Activated CD8-positive, alpha-beta memory T cell treated with anti-CD3 and anti-CD28 coated beads for 1 hour (primary cell): ENCODE data around the gene CDHR5.

ENCODE experiments used
- DNase-seq, 2 donors: peaks; one replicate each; pipeline ENCODE4 v3.0.0-alpha.2; 2020; ENCODE audit warnings: low read depth in 1 of 2; ENCODE audit errors: extremely low read depth in 1 of 2

CDHR5 gene

GRCh38 chr11:612201-612960, 12.4 kb downstream of the CDHR5 start:
- DNase-seq: no peak

- DNase-seq: no peak
Measured at GRCh38 chr11:611001-611996, 13.5 kb downstream of the CDHR5 start.

DNA sequence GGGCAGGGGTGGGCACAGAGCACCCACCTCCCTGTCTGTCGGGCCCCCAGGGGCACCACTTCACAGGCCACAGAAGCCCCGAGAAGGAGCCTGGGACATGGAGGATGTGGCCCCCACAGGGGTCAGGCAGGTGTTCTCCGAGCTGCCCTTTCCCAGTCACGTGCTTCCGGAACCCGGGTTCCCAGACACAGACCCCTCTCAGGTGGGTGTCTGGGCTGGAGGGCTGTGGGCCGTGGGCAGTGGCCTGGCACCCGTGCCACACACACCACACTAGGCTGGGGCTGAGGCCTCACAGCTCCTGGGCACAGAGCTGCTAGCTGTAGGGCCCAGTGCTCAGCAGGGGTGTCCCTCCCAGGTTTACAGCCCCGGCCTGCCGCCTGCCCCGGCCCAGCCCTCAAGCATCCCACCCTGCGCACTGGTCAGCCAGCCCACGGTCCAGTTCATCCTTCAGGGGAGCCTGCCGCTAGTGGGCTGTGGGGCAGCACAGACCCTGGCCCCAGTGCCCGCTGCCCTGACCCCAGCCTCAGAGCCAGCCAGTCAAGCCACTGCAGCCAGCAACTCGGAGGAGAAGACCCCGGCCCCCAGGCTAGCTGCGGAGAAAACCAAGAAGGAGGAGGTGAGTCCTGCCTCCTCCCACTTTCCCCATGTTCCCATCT, 14.5 kb downstream of the CDHR5 start:
- no peak for DNase-seq

GRCh38 chr11:609341-609811, 15.4 kb downstream of the CDHR5 start:
- DNase-seq: no peak

- DNase-seq: no peak
Measured at GRCh38 chr11:608791-609251, 15.9 kb downstream of the CDHR5 start.

GRCh38 chr11:607971-608659, 16.6 kb downstream of the CDHR5 start:
- no peak for DNase-seq

DNA sequence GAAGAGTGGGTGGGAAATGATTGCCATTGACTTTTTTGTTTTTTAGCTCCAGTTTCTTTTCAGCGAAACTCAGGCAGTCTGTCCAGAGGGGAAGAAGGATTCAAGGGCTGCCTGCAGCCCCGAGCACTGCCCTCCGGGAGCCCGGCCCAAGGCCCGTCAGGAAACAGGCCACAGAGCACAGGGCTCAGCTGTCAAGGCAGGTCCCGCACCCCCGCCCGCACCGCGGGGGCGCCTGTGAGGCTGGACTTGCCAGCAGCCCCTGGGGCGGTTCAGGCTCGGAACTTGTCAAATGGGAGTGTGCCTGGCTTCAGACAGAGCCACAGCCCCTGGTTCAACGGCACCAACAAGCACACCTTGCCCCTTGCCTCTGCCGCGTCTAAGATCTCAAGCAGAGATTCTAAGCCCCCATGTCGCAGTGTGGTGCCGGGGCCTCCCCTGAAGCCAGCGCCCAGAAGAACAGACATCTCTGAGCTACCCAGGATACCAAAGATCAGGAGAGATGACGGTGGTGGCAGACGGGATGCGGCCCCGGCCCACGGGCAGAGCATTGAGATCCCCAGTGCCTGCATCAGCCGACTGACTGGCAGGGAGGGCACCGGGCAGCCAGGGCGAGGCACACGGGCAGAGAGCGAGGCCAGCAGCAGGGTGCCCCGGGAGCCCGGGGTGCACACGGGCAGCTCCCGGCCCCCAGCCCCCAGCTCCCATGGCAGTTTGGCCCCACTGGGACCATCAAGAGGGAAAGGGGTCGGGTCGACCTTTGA, 17.6 kb downstream of the CDHR5 start:
- DNase-seq: no peak

DNA sequence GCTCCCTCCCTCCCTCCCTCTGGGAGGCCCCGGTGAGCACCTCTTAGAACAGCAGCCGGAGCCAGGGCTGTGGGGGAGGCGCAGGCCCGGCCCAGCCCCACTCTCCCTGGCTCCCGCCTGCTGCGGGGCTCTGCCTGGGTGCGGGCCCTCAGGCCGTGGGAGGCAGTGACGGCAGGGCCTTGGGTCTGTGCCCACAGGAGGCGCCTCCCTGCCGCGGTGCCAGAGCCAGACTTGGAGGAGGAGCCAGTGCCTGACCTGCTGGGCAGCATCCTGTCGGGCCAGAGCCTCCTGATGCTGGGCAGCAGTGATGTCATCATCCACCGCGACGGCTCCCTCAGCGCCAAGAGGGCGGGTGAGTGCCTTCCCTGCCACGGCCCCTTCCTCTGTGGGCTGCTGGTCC, 18.5 kb downstream of the CDHR5 start:
- no peak for DNase-seq

DNA sequence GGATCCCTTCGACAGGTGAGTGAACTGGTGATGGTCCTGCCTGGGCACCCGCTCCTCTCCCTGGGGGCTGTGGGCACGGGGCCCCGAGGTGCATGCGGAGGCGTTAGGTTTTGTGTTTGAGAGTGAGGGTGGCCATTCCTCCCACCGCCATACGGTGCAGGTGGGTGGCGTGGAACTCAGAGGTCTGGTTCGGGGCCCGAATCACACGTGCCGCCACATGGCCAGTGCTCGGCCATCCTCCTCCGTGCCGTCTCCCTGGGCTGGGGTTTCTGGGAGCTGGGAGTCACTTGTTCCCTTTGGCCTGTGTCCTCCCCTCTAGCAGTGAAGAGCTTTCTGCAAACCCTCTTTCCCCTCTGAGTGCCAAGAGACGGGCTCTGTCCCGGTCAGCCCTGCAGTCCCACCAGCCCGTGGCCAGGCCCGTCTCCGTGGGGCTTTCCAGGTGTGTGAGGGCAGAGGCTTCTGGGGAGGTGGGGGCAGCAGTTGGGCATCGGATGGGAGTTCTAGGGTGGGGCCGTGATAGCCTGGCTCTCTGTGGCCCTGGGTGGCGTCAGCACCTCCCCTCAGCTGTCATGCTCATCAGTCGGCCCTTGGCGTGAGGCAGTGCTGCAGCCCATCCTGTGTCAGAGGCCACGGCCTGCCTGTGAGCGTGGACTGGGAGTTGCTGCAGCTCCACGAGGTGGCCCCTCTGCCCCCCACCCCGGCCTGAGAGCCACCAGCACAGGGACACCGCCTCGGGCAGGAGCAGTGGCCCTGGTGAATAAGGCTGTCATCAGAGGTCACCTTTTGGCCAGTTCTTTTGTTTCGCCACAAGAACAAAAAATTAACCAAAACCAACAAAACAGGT, 19.2 kb downstream of the CDHR5 start:
- DNase-seq: no peak

DNA sequence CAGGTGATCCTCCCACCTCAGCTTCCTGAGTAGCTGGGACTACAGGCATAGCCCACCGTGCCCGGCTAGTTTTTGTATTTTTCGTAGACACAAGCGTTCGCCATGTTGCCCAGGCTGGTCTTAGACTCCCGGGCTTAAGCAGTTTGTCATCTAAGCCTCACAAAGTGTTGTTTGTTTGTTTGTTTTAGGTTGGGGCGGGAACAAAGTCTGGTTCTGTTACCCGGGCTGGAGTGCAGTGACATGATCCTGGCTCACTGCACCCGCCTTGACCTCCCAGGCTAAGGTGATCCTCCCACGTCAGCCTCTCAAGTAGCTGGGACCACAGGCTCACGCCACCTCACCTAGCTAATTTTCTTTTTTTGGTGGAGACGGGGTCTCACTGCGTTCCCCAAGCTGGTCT, 21.6 kb downstream of the CDHR5 start:
- no peak for DNase-seq

GRCh38 chr11:601573-602245, 23.0 kb downstream of the CDHR5 start:
- no peak for DNase-seq

- DNase-seq: no peak
Measured at GRCh38 chr11:598005-598680, 26.6 kb downstream of the CDHR5 start.

- DNase-seq: no peak
Measured at GRCh38 chr11:597166-597725, 27.5 kb downstream of the CDHR5 start.

- no peak for DNase-seq
Measured at GRCh38 chr11:596374-596773, 28.4 kb downstream of the CDHR5 start.

- DNase-seq: no peak
Measured at GRCh38 chr11:595400-595799, 29.4 kb downstream of the CDHR5 start.

- no peak for DNase-seq
Measured at GRCh38 chr11:593347-593746, 31.4 kb downstream of the CDHR5 start.

GRCh38 chr11:592918-593317, 31.8 kb downstream of the CDHR5 start:
- DNase-seq: no peak

GRCh38 chr11:592501-592900, 32.3 kb downstream of the CDHR5 start:
- DNase-seq: no peak
